Neural cell (in vitro differentiated cells): ENCODE measurements around the gene CCDC69. TPM values are rescaled to one million over a fixed set of nuclear protein-coding genes. Genes with fewer than 3 reads are reported as not detected.

Source experiments
- H2AFZ ChIP-seq: fragments of 200-600, 300-800 bp; sonication (generic), shearing (Covaris generic); 2 replicates; pipeline ENCODE4 v1.6.0; 2014; ENCODE audit warnings: low read depth, mild to moderate bottlenecking, antibody characterized with exemption, low read length, moderate library complexity
- H3F3A ChIP-seq: fragments of 200-600 bp; shearing (Covaris generic); 2 replicates; pipeline ENCODE4 v1.6.1; 2016; ENCODE audit warnings: mild to moderate bottlenecking, moderate library complexity, mixed read lengths, antibody characterized with exemption, low read length; ENCODE audit not compliant: insufficient read depth, poor library complexity, severe bottlenecking
- H3K27ac ChIP-seq: fragments of 200-600, 300-800 bp; sonication (generic), shearing (Covaris generic); 2 replicates; pipeline ENCODE4 v1.5.1; 2014; ENCODE audit warnings: mild to moderate bottlenecking, low read length, moderate library complexity
- H3K27me3 ChIP-seq: fragments of 300-800, 200-600 bp; sonication (generic), shearing (Covaris generic); 2 replicates; pipeline ENCODE4 v1.6.0; 2014; ENCODE audit warnings: mild to moderate bottlenecking, low read depth, low read length, moderate library complexity; ENCODE audit not compliant: insufficient read depth
- H3K36me3 ChIP-seq: fragments of 300-800, 200-600 bp; sonication (generic), shearing (Covaris generic); 2 replicates; pipeline ENCODE4 v1.5.1; 2014; ENCODE audit warnings: mild to moderate bottlenecking, antibody characterized with exemption, low read length, moderate library complexity; ENCODE audit not compliant: insufficient read depth
- H3K4me2 ChIP-seq: fragments of 300-800, 200-600 bp; sonication (generic), shearing (Covaris generic); 2 replicates; pipeline ENCODE4 v1.6.0; 2014; ENCODE audit warnings: mild to moderate bottlenecking, low read length
- H3K4me3 ChIP-seq: fragments of 300-800, 200-600 bp; sonication (generic), shearing (Covaris generic); 2 replicates; pipeline ENCODE4 v1.5.1; 2014; ENCODE audit warnings: mild to moderate bottlenecking, low read length, moderate library complexity
- H3K79me2 ChIP-seq: fragments of 200-600 bp; shearing (Covaris generic); replicated peaks from 2 replicates; pipeline ENCODE4 v1.6.0; 2014; ENCODE audit warnings: mild to moderate bottlenecking, low read length, moderate library complexity; ENCODE audit not compliant: insufficient read depth
- H3K9ac ChIP-seq: fragments of 300-800, 200-600 bp; sonication (generic), shearing (Covaris generic); 2 replicates; pipeline ENCODE4 v1.6.1; 2016; ENCODE audit warnings: mild to moderate bottlenecking, low read length, mixed read lengths
- H3K9me2 ChIP-seq: fragments of 200-600 bp; shearing (Covaris generic); 2 replicates; pipeline ENCODE4 v1.6.1; 2016; ENCODE audit warnings: mild to moderate bottlenecking, low read length, mixed read lengths; ENCODE audit not compliant: insufficient read depth
- H3K9me3 ChIP-seq: fragments of 200-600, 300-800 bp; sonication (generic), shearing (Covaris generic); 2 replicates; pipeline ENCODE4 v1.6.1; 2016; ENCODE audit warnings: mild to moderate bottlenecking, mixed run types, low read length, moderate library complexity, mixed read lengths
- H4K20me1 ChIP-seq: fragments of 200-600 bp; shearing (Covaris generic); 2 replicates; pipeline ENCODE4 v1.6.1; 2016; ENCODE audit warnings: mild to moderate bottlenecking, mixed run types; ENCODE audit not compliant: insufficient read depth
- EP300 ChIP-seq: fragments of 450-650 bp; conservative IDR thresholded peaks from 2 replicates; pipeline ENCODE4 v1.6.1; 2014; ENCODE audit warnings: antibody characterized with exemption, mild to moderate bottlenecking, moderate library complexity; ENCODE audit not compliant: poor library complexity, severe bottlenecking
- EZH2 ChIP-seq: fragments of 200-600, 300-800 bp; shearing (Covaris generic), sonication (generic); IDR thresholded peaks from 2 replicates; pipeline ENCODE4 v1.6.1; 2014; ENCODE audit warnings: antibody characterized with exemption, low read length, borderline replicate concordance, mild to moderate bottlenecking; ENCODE audit not compliant: insufficient read depth, poor library complexity, severe bottlenecking
- MXI1 ChIP-seq: fragments of 450-650 bp; conservative IDR thresholded peaks from 2 replicates; pipeline ENCODE4 v1.6.1; 2014; ENCODE audit warnings: antibody characterized with exemption, mild to moderate bottlenecking; ENCODE audit not compliant: poor library complexity, severe bottlenecking
- POLR2AphosphoS5 ChIP-seq: IDR thresholded peaks from 2 replicates; pipeline ENCODE4 v1.6.1; 2012
- RAD21 ChIP-seq: fragments of 450-650 bp; conservative IDR thresholded peaks from 2 replicates; pipeline ENCODE4 v1.6.1; 2014; ENCODE audit warnings: antibody characterized with exemption, mild to moderate bottlenecking, moderate library complexity
- SMC3 ChIP-seq: fragments of 450-650 bp; conservative IDR thresholded peaks from 2 replicates; pipeline ENCODE4 v1.6.1; 2014; ENCODE audit warnings: antibody characterized with exemption, mild to moderate bottlenecking, moderate library complexity; ENCODE audit not compliant: poor library complexity
- TAF1 ChIP-seq: IDR thresholded peaks from 2 replicates; pipeline ENCODE4 v1.6.1; 2012; ENCODE audit warnings: low read depth
- polyA plus RNA-seq: library from polyadenylated mRNA; depleted of rRNA; stranded (reverse); fragments of >200 nt; gene quantifications from 2 replicates; pipeline ENCODE4 v1.2.3, GENCODE V29; 2014
- TF ChIP-seq, protein P1 (sequence below): fragments of 450-650 bp; IDR thresholded peaks from 2 replicates; pipeline ENCODE4 v1.5.1; 2014; ENCODE audit warnings: antibody characterized with exemption, mild to moderate bottlenecking, moderate library complexity; ENCODE audit not compliant: poor library complexity, severe bottlenecking
- TF ChIP-seq, protein P2 (sequence below): IDR thresholded peaks from 2 replicates; pipeline ENCODE4 v1.6.1; 2012; ENCODE audit warnings: borderline replicate concordance

Gene CCDC69
- polyA plus RNA-seq, 1 donor from 2014 or later: not detected

GRCh38 chr5:151214614-151215545 lies 9.0 kb downstream of the CCDC69 start:
- H2AFZ ChIP-seq: no peak overlapping the region
- no peaks in the 10 kb centered on the region for H3F3A ChIP-seq
- H3K27me3 ChIP-seq: no peaks in the 10 kb centered on the region

GRCh38 chr5:151213803-151214613 lies 9.9 kb downstream of the CCDC69 start:
- Histone ChIP-seq H3K4me2 (no peak overlapping the region), H3K27ac (no peak overlapping the region), H4K20me1 (no peaks in the 10 kb centered on the region), H3K36me3 (no peaks in the 10 kb centered on the region), H3K9me2 (no peaks in the 10 kb centered on the region), H3K9ac (no peak overlapping the region), H3F3A (no peaks in the 10 kb centered on the region), H3K9me3 (no peaks in the 10 kb centered on the region), H2AFZ (no peak overlapping the region), H3K4me3 (no peak overlapping the region), H3K79me2 (no peaks in the 10 kb centered on the region), H3K27me3 (no peaks in the 10 kb centered on the region)
- TF ChIP-seq TAF1 (no peak), EZH2 (no peak), SMC3 (no peak), MXI1 (no peak), POLR2AphosphoS5 (no peak), EP300 (no peak), RAD21 (no peak)
- TF ChIP-seq, protein P1, sequence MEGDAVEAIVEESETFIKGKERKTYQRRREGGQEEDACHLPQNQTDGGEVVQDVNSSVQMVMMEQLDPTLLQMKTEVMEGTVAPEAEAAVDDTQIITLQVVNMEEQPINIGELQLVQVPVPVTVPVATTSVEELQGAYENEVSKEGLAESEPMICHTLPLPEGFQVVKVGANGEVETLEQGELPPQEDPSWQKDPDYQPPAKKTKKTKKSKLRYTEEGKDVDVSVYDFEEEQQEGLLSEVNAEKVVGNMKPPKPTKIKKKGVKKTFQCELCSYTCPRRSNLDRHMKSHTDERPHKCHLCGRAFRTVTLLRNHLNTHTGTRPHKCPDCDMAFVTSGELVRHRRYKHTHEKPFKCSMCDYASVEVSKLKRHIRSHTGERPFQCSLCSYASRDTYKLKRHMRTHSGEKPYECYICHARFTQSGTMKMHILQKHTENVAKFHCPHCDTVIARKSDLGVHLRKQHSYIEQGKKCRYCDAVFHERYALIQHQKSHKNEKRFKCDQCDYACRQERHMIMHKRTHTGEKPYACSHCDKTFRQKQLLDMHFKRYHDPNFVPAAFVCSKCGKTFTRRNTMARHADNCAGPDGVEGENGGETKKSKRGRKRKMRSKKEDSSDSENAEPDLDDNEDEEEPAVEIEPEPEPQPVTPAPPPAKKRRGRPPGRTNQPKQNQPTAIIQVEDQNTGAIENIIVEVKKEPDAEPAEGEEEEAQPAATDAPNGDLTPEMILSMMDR: no peak
- TF ChIP-seq, protein P2, sequence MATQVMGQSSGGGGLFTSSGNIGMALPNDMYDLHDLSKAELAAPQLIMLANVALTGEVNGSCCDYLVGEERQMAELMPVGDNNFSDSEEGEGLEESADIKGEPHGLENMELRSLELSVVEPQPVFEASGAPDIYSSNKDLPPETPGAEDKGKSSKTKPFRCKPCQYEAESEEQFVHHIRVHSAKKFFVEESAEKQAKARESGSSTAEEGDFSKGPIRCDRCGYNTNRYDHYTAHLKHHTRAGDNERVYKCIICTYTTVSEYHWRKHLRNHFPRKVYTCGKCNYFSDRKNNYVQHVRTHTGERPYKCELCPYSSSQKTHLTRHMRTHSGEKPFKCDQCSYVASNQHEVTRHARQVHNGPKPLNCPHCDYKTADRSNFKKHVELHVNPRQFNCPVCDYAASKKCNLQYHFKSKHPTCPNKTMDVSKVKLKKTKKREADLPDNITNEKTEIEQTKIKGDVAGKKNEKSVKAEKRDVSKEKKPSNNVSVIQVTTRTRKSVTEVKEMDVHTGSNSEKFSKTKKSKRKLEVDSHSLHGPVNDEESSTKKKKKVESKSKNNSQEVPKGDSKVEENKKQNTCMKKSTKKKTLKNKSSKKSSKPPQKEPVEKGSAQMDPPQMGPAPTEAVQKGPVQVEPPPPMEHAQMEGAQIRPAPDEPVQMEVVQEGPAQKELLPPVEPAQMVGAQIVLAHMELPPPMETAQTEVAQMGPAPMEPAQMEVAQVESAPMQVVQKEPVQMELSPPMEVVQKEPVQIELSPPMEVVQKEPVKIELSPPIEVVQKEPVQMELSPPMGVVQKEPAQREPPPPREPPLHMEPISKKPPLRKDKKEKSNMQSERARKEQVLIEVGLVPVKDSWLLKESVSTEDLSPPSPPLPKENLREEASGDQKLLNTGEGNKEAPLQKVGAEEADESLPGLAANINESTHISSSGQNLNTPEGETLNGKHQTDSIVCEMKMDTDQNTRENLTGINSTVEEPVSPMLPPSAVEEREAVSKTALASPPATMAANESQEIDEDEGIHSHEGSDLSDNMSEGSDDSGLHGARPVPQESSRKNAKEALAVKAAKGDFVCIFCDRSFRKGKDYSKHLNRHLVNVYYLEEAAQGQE: no peak

More at GRCh38 chr5:151214614-151215545, 9.0 kb downstream of the CCDC69 start:
- H3K36me3 ChIP-seq: no peaks in the 10 kb centered on the region
- no peak overlapping the region for H3K4me2 ChIP-seq
- H3K9me3 ChIP-seq: no peaks in the 10 kb centered on the region
- H3K9me2 ChIP-seq: no peaks in the 10 kb centered on the region
- TF ChIP-seq, protein P2: no peak
- TF ChIP-seq POLR2AphosphoS5 (no peak), SMC3 (no peak), EP300 (no peak), RAD21 (no peak), MXI1 (no peak)
- no peak overlapping the region for H3K9ac ChIP-seq
- no peaks in the 10 kb centered on the region for H3K79me2 ChIP-seq
- H3K4me3 ChIP-seq: no peak overlapping the region
- H3K27ac ChIP-seq: no peak overlapping the region
- no peaks in the 10 kb centered on the region for H4K20me1 ChIP-seq
